Bladder microvascular endothelial cell (primary cell): Measurements from ENCODE around the gene NREP. TPM values are rescaled to one million over a fixed set of nuclear protein-coding genes. Genes with fewer than 3 reads are reported as not detected.

ENCODE experiments used
- total RNA-seq: library from RNA; depleted of rRNA; stranded (reverse); fragments of >200 nt; gene quantifications from 2 replicates; pipeline ENCODE4 v1.2.3, GENCODE V29; 2014

NREP gene
- total RNA-seq = 12.6 and 22.0 TPM in 2 replicates

GRCh38 chr5:111756581-111757354 lies at the start of gene NREP:
Gene NREP, minus strand, starts transcription at chr5:111757194. Its CDS starts 1,422 bp downstream, at chr5:111755772.

Other genes starting within 250 kb of the NREP start
- gene STARD4, start 244.7 kb downstream of the NREP start, total RNA-seq = 37.0 and 41.4 TPM in 2 replicates